GM12875 (cell line): ENCODE data around the gene MDM1.

Experiments used
- H3K4me3 ChIP-seq: one replicate; pipeline ENCODE4 v1.5.1; 2011; ENCODE audit warnings: low read depth, low read length, control low read depth
- CTCF ChIP-seq: IDR thresholded peaks from 2 replicates; pipeline ENCODE4 v1.5.1; 2011; ENCODE audit warnings: low read depth, mild to moderate bottlenecking, control low read depth, inconsistent platforms, low read length, moderate library complexity, borderline replicate concordance; ENCODE audit not compliant: insufficient read depth

The MDM1 gene

GRCh38 chr12:68252077-68252476 lies 80.1 kb downstream of the MDM1 start:
- TF ChIP-seq CTCF = no peak

DNA sequence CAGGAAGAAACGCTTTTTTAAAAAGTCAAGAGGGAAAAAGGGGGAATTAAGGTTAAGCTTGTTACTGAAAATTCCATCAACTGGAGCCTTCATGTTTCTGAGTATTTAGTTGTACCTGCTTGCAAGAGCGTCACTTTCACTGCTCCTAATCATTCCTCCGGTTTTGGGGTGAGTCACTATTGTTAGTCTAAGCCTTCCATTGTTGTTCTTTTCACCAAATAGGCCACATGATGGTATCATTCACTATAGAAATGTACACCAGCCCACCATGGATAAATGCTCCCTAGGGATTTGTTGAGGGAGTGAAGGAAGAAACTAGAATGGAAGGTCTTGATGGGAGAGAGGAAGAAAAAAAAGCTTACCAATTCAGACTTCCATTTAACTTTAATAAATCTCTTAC lies 81.7 kb downstream of the MDM1 start:
- no peak overlapping the region for H3K4me3 ChIP-seq
- no peak for TF ChIP-seq CTCF

More at GRCh38 chr12:68252077-68252476, 80.1 kb downstream of the MDM1 start:
- no peak overlapping the region for H3K4me3 ChIP-seq

- TF ChIP-seq CTCF = no peak
- no peak overlapping the region for H3K4me3 ChIP-seq
Measured at GRCh38 chr12:68247785-68248184, 84.4 kb downstream of the MDM1 start.

- TF ChIP-seq CTCF = no peak
- H3K4me3 ChIP-seq = no peak overlapping the region
Measured at GRCh38 chr12:68246350-68246749, 85.8 kb downstream of the MDM1 start.

DNA sequence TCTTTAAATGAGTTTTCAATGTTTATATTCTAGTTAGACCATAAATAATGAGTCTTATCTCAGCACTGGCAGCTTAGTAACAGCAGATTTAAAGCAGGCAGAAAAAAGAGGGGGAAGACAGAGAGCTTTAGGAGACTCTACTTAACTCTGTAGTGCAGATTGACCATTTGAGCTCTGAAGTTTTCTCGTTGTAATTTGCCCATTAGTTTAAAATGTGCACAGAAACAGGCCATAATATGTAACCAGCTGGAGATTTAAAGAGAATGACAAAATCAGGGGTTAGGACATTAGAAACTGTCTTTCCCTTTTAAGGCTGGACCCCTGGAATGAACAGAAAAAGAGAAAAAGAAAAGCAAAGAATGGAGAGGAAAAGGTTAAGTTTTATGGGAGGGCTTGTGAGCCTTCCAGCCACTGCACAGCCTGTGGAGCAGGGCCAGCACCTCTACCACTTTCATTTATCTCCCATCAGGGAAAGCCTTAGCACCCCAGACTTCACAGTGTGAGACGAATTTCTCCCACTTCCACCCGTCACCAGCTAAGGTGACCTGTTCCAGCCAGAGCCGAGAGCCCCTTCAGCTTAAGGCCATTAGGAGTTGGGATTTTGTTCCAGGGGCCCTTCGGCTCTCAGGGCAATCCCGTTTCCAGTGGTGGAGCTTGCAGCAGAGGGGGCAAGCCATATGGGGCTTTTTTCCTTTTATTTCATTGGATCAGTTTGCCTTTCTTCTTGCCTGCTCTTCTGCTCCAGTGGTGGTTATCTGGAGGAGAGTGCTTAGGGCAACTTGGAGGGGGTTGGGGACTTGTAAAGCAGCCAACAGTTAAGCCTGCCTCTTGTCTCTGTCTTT lies 86.8 kb downstream of the MDM1 start:
- TF ChIP-seq CTCF = no peak
- H3K4me3 ChIP-seq = no peak overlapping the region
